T-helper 2 cell treated with Interferon-gamma antibody and Interleukin-4, amounts not matched to agents 5 μg/mL and 100 μg/mL, for 36 hours (primary cell): ENCODE measurements around the gene C1QL1.
"Not testable (repeated sequence)": the region's sequence is repeated elsewhere in the genome, so short reads cannot be mapped to it uniquely, and the experiment has no call there.

Experiments
- DNase-seq: peaks from one replicate; pipeline ENCODE4 v3.0.0; 2021; ENCODE audit warnings: low spot score
- H3K27ac Mint-ChIP-seq: one replicate; pipeline ENCODE4 v1.8.0; 2021; ENCODE audit warnings: mild to moderate bottlenecking, mixed read lengths
- H3K27me3 Mint-ChIP-seq: one replicate; pipeline ENCODE4 v1.8.0; 2021; ENCODE audit warnings: low read depth, mixed read lengths
- H3K36me3 Mint-ChIP-seq: one replicate; pipeline ENCODE4 v1.8.0; 2021; ENCODE audit warnings: low read depth, mixed read lengths
- H3K4me1 Mint-ChIP-seq: one replicate; pipeline ENCODE4 v1.8.0; 2021; ENCODE audit warnings: low read depth, mixed read lengths
- H3K4me3 Mint-ChIP-seq: one replicate; pipeline ENCODE4 v1.8.0; 2022; ENCODE audit warnings: mild to moderate bottlenecking, moderate library complexity, mixed read lengths
- H3K9me3 Mint-ChIP-seq: one replicate; pipeline ENCODE4 v1.8.0; 2021; ENCODE audit warnings: mixed read lengths

Gene C1QL1

GRCh38 chr17:44961921-44962350 is 6.2 kb downstream of the C1QL1 start:
- peaks cover 2% of the 10 kb centered on the region for H3K36me3 Mint-ChIP-seq
- no peak overlapping the region for H3K4me3 Mint-ChIP-seq
- peaks cover 78% of the 10 kb centered on the region for H3K27me3 Mint-ChIP-seq
- no peak overlapping the region for H3K27ac Mint-ChIP-seq
- H3K4me1 Mint-ChIP-seq: peaks cover 2% of the 10 kb centered on the region
- H3K9me3 Mint-ChIP-seq: no peaks in the 10 kb centered on the region
- no peak for DNase-seq

GRCh38 chr17:44960691-44961090 is 7.4 kb downstream of the C1QL1 start:
- Mint-ChIP-seq H3K27me3 (peaks cover 80% of the 10 kb centered on the region), H3K9me3 (no peaks in the 10 kb centered on the region), H3K36me3 (no peaks in the 10 kb centered on the region), H3K4me3 (no peak overlapping the region), H3K27ac (no peak overlapping the region), H3K4me1 (peaks cover 2% of the 10 kb centered on the region)
- no peak for DNase-seq

GRCh38 chr17:44959821-44960531 is 8.1 kb downstream of the C1QL1 start:
- H3K9me3 Mint-ChIP-seq: no peaks in the 10 kb centered on the region
- no peak overlapping the region for H3K4me3 Mint-ChIP-seq
- no peaks in the 10 kb centered on the region for H3K36me3 Mint-ChIP-seq
- DNase-seq: no peak
- peaks cover 2% of the 10 kb centered on the region for H3K4me1 Mint-ChIP-seq
- H3K27me3 Mint-ChIP-seq: peaks cover 80% of the 10 kb centered on the region
- no peak overlapping the region for H3K27ac Mint-ChIP-seq

- H3K27ac Mint-ChIP-seq: no peak overlapping the region
- peaks cover 59% of the 10 kb centered on the region for H3K27me3 Mint-ChIP-seq
- no peaks in the 10 kb centered on the region for H3K36me3 Mint-ChIP-seq
- no peak for DNase-seq
- H3K9me3 Mint-ChIP-seq: no peaks in the 10 kb centered on the region
- no peak overlapping the region for H3K4me3 Mint-ChIP-seq
- H3K4me1 Mint-ChIP-seq: peaks cover 2% of the 10 kb centered on the region
These were observed 10.8 kb downstream of the C1QL1 start for GRCh38 chr17:44956998-44957981.

- Mint-ChIP-seq H3K27me3 (peaks cover 52% of the 10 kb centered on the region), H3K27ac (no peak overlapping the region), H3K36me3 (no peaks in the 10 kb centered on the region), H3K4me1 (peaks cover 2% of the 10 kb centered on the region), H3K4me3 (no peak overlapping the region), H3K9me3 (no peaks in the 10 kb centered on the region)
- DNase-seq: no peak
These were observed 12.3 kb downstream of the C1QL1 start for GRCh38 chr17:44955674-44956425.

GRCh38 chr17:44952946-44953475 is 15.1 kb downstream of the C1QL1 start:
- H3K27me3 Mint-ChIP-seq: peaks cover 31% of the 10 kb centered on the region
- peaks cover 8% of the 10 kb centered on the region for H3K4me1 Mint-ChIP-seq
- DNase-seq: no peak
- H3K36me3 Mint-ChIP-seq: no peaks in the 10 kb centered on the region
- no peak overlapping the region for H3K4me3 Mint-ChIP-seq
- H3K9me3 Mint-ChIP-seq: no peaks in the 10 kb centered on the region
- no peak overlapping the region for H3K27ac Mint-ChIP-seq

GRCh38 chr17:44948315-44948795 is 19.7 kb downstream of the C1QL1 start:
- no peak for DNase-seq
- peaks cover 25% of the 10 kb centered on the region for H3K4me1 Mint-ChIP-seq

GRCh38 chr17:44947461-44948314 is 20.4 kb downstream of the C1QL1 start, which contains the start of gene KIF18B:
KIF18B (minus strand) TSS chr17:44947773; CDS start chr17:44936344, 11,429 bp downstream.
- Mint-ChIP-seq H3K9me3 (no peaks in the 10 kb centered on the region), H3K4me3 (peak within 1 kb of the TSS; percentile 96), H3K27ac (peak within 1 kb of the TSS; percentile 90), H3K27me3 (no peaks in the 10 kb centered on the region), H3K36me3 (peaks cover 24% of the 10 kb centered on the region), H3K4me1 (peaks cover 25% of the 10 kb centered on the region)
- peak; percentile 93 for DNase-seq

More at GRCh38 chr17:44948315-44948795, 19.7 kb downstream of the C1QL1 start:
- Mint-ChIP-seq H3K9me3 (no peaks in the 10 kb centered on the region), H3K27me3 (no peaks in the 10 kb centered on the region), H3K36me3 (peaks cover 21% of the 10 kb centered on the region), H3K4me3 (peak overlapping the region; percentile 96), H3K27ac (peak overlapping the region; percentile 90)

- H3K27ac Mint-ChIP-seq, H3K9me3 Mint-ChIP-seq, DNase-seq, H3K27me3 Mint-ChIP-seq: not testable (repeated sequence)
- peak overlapping the region; percentile 96 for H3K4me3 Mint-ChIP-seq
- peaks cover 33% of the 10 kb centered on the region for H3K4me1 Mint-ChIP-seq
- H3K36me3 Mint-ChIP-seq: peaks cover 28% of the 10 kb centered on the region
These were observed 22.5 kb downstream of the C1QL1 start for GRCh38 chr17:44945652-44946051.

- Mint-ChIP-seq H3K4me1 (peaks cover 36% of the 10 kb centered on the region), H3K27ac (peak overlapping the region; percentile 46), H3K36me3 (peaks cover 42% of the 10 kb centered on the region), H3K27me3 (no peaks in the 10 kb centered on the region), H3K9me3 (no peaks in the 10 kb centered on the region), H3K4me3 (peak overlapping the region; percentile 39)
- DNase-seq: no peak
These were observed 25.6 kb downstream of the C1QL1 start for GRCh38 chr17:44942456-44942855.

GRCh38 chr17:44941712-44942331 is 26.3 kb downstream of the C1QL1 start:
- DNase-seq: no peak
- Mint-ChIP-seq H3K4me1 (peaks cover 39% of the 10 kb centered on the region), H3K9me3 (no peaks in the 10 kb centered on the region), H3K4me3 (peak overlapping the region; percentile 39), H3K36me3 (peaks cover 45% of the 10 kb centered on the region), H3K27me3 (no peaks in the 10 kb centered on the region), H3K27ac (peak overlapping the region; percentile 46)

- Mint-ChIP-seq H3K4me3 (no peak overlapping the region), H3K4me1 (peaks cover 33% of the 10 kb centered on the region), H3K36me3 (peaks cover 40% of the 10 kb centered on the region), H3K27ac (peak overlapping the region; percentile 1), H3K27me3 (no peaks in the 10 kb centered on the region), H3K9me3 (no peaks in the 10 kb centered on the region)
- no peak for DNase-seq
These were observed 27.3 kb downstream of the C1QL1 start for GRCh38 chr17:44940768-44941167.
